Keratinocyte (primary cell): ENCODE data around the gene PTCH2. TPM values are rescaled to one million over a fixed set of nuclear protein-coding genes. Genes with fewer than 3 reads are reported as not detected.
"Not testable (repeated sequence)": the region's sequence is repeated elsewhere in the genome, so short reads cannot be mapped to it uniquely, and the experiment has no call there.

Experiments used
- DNase-seq: peaks from one replicate; pipeline ENCODE4 v3.0.0-alpha.2; 2011; ENCODE audit warnings: low read depth, missing footprints, low spot score
- FAIRE-seq: peaks from 2 replicates; lab custom pipeline; 2011; peaks lifted over from hg19 to GRCh38; lab: Jason Lieb, UNC
- H2AFZ ChIP-seq: 2 replicates; pipeline ENCODE4 v1.6.0; 2012; ENCODE audit warnings: low read length, control low read depth, inconsistent platforms; ENCODE audit not compliant: control insufficient read depth
- H3K27ac ChIP-seq: 2 replicates; pipeline ENCODE4 v1.5.1; 2011; ENCODE audit warnings: low read length; ENCODE audit not compliant: control insufficient read depth, insufficient read depth
- H3K27me3 ChIP-seq: 3 replicates; pipeline ENCODE4 v1.6.0; 2011; ENCODE audit warnings: low read length; ENCODE audit not compliant: control insufficient read depth, insufficient read depth; ENCODE audit errors: extremely low read depth
- H3K36me3 ChIP-seq, 2 experiments: 2 replicates in 1 of 2; 3 replicates in 1 of 2; pipeline ENCODE4 v1.5.1; 2011; ENCODE audit warnings: low read length in 2 of 2, mild to moderate bottlenecking in 1 of 2; ENCODE audit not compliant: control insufficient read depth in 2 of 2, insufficient read depth in 2 of 2; ENCODE audit errors: extremely low read depth in 1 of 2
- H3K4me1 ChIP-seq: 3 replicates; pipeline ENCODE4 v1.5.1; 2011; ENCODE audit warnings: low read length; ENCODE audit not compliant: control insufficient read depth, insufficient read depth; ENCODE audit errors: extremely low read depth
- H3K4me2 ChIP-seq: 3 replicates; pipeline ENCODE4 v1.6.0; 2011; ENCODE audit warnings: low read depth, low read length; ENCODE audit not compliant: control insufficient read depth, insufficient read depth; ENCODE audit errors: extremely low read depth
- H3K4me3 ChIP-seq, 3 experiments: fragments of 200-600 bp in 1 of 3; sonication (generic) in 1 of 3; 2 replicates in 2 of 3; 3 replicates in 1 of 3; pipeline ENCODE4 v1.5.1; 2011 to 2016; ENCODE audit warnings: low read length in 3 of 3, mild to moderate bottlenecking in 3 of 3, control low read depth in 2 of 3, inconsistent platforms in 1 of 3, low read depth in 1 of 3, mixed read lengths in 1 of 3, mixed run types in 1 of 3, moderate library complexity in 1 of 3; ENCODE audit not compliant: control insufficient read depth in 2 of 3, insufficient read depth in 2 of 3; ENCODE audit errors: extremely low read depth in 1 of 3
- H3K79me2 ChIP-seq: 2 replicates; pipeline ENCODE4 v1.6.0; 2012; ENCODE audit warnings: low read length; ENCODE audit not compliant: control insufficient read depth, insufficient read depth
- H3K9ac ChIP-seq: 3 replicates; pipeline ENCODE4 v1.6.0; 2011; ENCODE audit warnings: low read length; ENCODE audit not compliant: control insufficient read depth, insufficient read depth; ENCODE audit errors: extremely low read depth
- H3K9me1 ChIP-seq: 3 replicates; pipeline ENCODE4 v1.6.0; 2011; ENCODE audit warnings: low read length; ENCODE audit not compliant: control insufficient read depth, insufficient read depth; ENCODE audit errors: extremely low read depth
- H3K9me3 ChIP-seq: 2 replicates; pipeline ENCODE4 v1.5.1; 2012; ENCODE audit warnings: low read depth, low read length; ENCODE audit not compliant: control insufficient read depth
- H4K20me1 ChIP-seq: 3 replicates; pipeline ENCODE4 v1.6.0; 2011; ENCODE audit warnings: low read length; ENCODE audit not compliant: control insufficient read depth, insufficient read depth; ENCODE audit errors: extremely low read depth
- CTCF ChIP-seq, 3 experiments: IDR thresholded peaks in 1 of 3; conservative IDR thresholded peaks in 1 of 3; optimal IDR thresholded peaks in 1 of 3; 2 replicates in 2 of 3; 3 replicates in 1 of 3; pipeline versions ENCODE3 to v1.5.1; 2011; ENCODE audit warnings: low read length in 3 of 3, mild to moderate bottlenecking in 3 of 3, moderate library complexity in 2 of 3, control low read depth in 1 of 3, inconsistent platforms in 1 of 3; ENCODE audit not compliant: insufficient read depth in 2 of 3; ENCODE audit errors: extremely low read depth in 1 of 3
- EZH2 ChIP-seq: IDR thresholded peaks from one replicate; pipeline ENCODE4 v1.6.1; 2012; ENCODE audit warnings: inconsistent platforms, mild to moderate bottlenecking, low read length, moderate library complexity
- dilution Hi-C: fragments of 300-500 bp; cut with MboI; formaldehyde crosslinking; loops from one replicate; pipeline ENCODE4 v1.7.0; 2020; ENCODE audit warnings: low sequenced_read_pairs; ENCODE audit not compliant: extremely low pct_ligation_motif_present
- polyA plus RNA-seq, 5 experiments: library from polyadenylated mRNA; depleted of rRNA in 3 of 5; stranded (reverse) in 3 of 5; stranded (forward) in 1 of 5; unstranded in 1 of 5; fragments of >200 nt; gene quantifications; 1 replicate in 1 of 5; 2 replicates in 3 of 5; 3 replicates in 1 of 5; pipeline versions ENCODE4 v1.2.1 to v1.2.3, GENCODE V29; 2011 to 2012; ENCODE audit warnings: missing spikeins in 2 of 5, low read depth in 1 of 5, low replicate concordance in 1 of 5

Gene PTCH2
- polyA plus RNA-seq, 1 donor (not counting 4 experiments of a cell fraction or from before 2014, with no cell fraction given): 0.01 TPM

- no peak for TF ChIP-seq EZH2
- no peak for TF ChIP-seq CTCF (optimal IDR thresholded peaks at IDR 0.05 in 1 of 3, IDR thresholded peaks at IDR 0.05 in 1 of 3, conservative IDR thresholded peaks at IDR 0.05 in 1 of 3; ENCODE audit: extremely low read depth in 1 of 3, insufficient read depth in 2 of 3, low read length in 3 of 3)
- Histone ChIP-seq H3K27ac (no peak overlapping the region), H3K36me3 (no peaks in the 10 kb centered on the region), H3K9me1 (no peaks in the 10 kb centered on the region), H3K4me3 (peak overlapping the region; percentile 35 to 49 (median 46)), H3K9ac (peak overlapping the region; percentile 54), H3K27me3 (no peaks in the 10 kb centered on the region), H3K4me1 (peaks cover 3% of the 10 kb centered on the region), H3K4me2 (peak overlapping the region; percentile 77), H4K20me1 (no peaks in the 10 kb centered on the region), H2AFZ (peak overlapping the region; percentile 62), H3K79me2 (no peaks in the 10 kb centered on the region), H3K9me3 (no peaks in the 10 kb centered on the region)
- dilution Hi-C loops: no loop called here
- DNase-seq (no peak), FAIRE-seq (no peak)
Observed at GRCh38 chr1:44842486-44842861, 579 bp downstream of the PTCH2 start.

GRCh38 chr1:44839576-44839975 lies 3.5 kb downstream of the PTCH2 start:
- no peaks in the 10 kb centered on the region for H3K9me3 ChIP-seq
- H3K4me3 ChIP-seq: no peak overlapping the region
- dilution Hi-C loops: no loop called here
- H3K9me1 ChIP-seq: no peaks in the 10 kb centered on the region
- H3K9ac ChIP-seq: no peak overlapping the region
- H2AFZ ChIP-seq: no peak overlapping the region
- no peak for TF ChIP-seq EZH2
- TF ChIP-seq CTCF (optimal IDR thresholded peaks at IDR 0.05 in 1 of 3, IDR thresholded peaks at IDR 0.05 in 1 of 3, conservative IDR thresholded peaks at IDR 0.05 in 1 of 3; ENCODE audit: extremely low read depth in 1 of 3, insufficient read depth in 2 of 3, low read length in 3 of 3): no peak
- H4K20me1 ChIP-seq: no peaks in the 10 kb centered on the region
- no peak for DNase-seq
- no peak overlapping the region for H3K27ac ChIP-seq
- no peak for FAIRE-seq
- no peaks in the 10 kb centered on the region for H3K79me2 ChIP-seq
- peaks cover 3% of the 10 kb centered on the region for H3K4me1 ChIP-seq
- no peaks in the 10 kb centered on the region for H3K27me3 ChIP-seq
- no peaks in the 10 kb centered on the region for H3K36me3 ChIP-seq
- H3K4me2 ChIP-seq: no peak overlapping the region

- DNase-seq, H3K79me2 ChIP-seq, H3K4me3 ChIP-seq, H3K9me3 ChIP-seq, H3K9me1 ChIP-seq, H3K27me3 ChIP-seq, H3K4me2 ChIP-seq, H3K36me3 ChIP-seq, H3K9ac ChIP-seq, FAIRE-seq, H2AFZ ChIP-seq, H4K20me1 ChIP-seq, H3K4me1 ChIP-seq, H3K27ac ChIP-seq, dilution Hi-C loops: not testable (repeated sequence)
Observed at GRCh38 chr1:44838294-44838693, 4.8 kb downstream of the PTCH2 start.
